DMS 273 treated with DMSO at 0.1 percent for 48 hours (cell line): ENCODE data around the gene MEOX1.
"Not testable (repeated sequence)": the region's sequence is repeated elsewhere in the genome, so short reads cannot be mapped to it uniquely, and the experiment has no call there.

Source experiments
- DNase-seq: peaks from one replicate; lab custom pipeline; 2025; lab: John Stamatoyannopoulos, UW

The MEOX1 gene

DNA sequence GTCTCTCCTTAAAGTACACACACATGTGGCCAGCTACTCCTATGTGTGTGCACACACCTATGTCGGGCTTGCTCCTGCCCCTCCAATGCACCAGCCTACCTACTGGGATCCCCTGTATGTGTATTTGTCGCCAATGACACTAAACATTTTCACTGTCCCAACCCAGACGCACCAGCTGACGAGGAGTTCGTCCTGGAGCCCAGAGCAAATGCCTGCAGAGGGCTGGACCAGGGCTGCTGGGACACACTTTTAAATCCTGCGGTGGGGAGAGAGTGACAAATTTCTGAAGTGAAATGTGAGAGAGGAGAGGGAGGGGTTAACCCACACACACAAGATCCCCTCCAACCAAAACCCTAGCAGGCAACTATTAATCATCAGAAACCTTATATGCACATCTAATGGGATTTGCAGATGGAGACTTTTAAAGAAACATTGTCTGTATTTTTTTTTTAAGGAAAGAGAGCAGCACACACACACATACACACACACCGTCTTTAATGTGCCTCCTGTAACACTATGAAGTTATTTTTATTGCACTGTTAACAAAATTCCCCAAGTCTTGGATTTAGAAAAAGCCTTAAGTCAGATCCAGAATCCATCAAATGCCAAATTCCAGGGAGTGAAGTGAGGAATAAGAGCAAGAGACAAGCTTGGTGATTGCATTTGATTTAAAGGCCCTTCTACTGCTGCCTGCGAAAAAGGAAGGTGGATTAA is at the start of gene MEOX1:
MEOX1 (minus strand) TSS at position 224 of the 714 bp plus-strand sequence. CDS start 388 bp downstream, outside the sequence.
- peak; percentile 55 for DNase-seq

DNA sequence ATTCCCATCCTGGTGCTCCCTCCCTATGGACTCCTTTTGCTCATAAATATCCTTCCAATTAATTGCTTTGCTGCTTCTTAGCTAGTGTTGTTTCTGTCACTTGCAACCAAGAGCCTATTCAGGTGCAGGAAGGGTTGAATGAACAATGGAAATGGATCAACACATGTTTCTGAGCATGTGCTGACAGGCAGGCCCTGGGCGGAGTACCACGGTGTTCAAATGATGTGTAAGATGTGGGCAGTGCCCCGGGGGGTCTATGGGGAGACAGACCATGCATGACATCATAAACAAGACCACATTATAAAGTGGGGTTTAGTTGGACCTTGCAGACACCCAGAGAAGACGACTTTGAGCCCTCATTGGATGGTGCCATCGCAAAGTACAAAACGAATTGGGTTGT is 48.4 kb upstream of the MEOX1 start:
- DNase-seq, result no peak

DNA sequence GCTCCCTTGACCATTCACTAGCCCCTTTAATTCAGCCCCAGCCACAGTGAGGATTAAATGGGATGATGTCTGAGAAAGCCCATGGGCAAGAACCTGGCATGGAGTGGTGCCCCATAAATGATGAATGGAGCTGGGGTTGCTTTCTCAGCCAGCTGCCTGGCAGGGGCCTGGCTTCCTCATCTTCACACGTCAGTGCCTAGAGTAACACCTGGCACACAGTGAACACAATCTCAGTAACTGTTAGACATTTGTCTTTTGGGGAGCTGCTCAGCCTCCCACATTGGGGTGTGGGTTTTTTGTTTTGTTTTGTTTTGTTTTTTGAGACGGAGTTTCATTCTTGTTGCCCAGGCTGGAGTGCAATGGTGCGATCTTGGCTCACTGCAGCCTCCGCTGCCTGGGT is 47.5 kb upstream of the MEOX1 start:
- DNase-seq, result no peak

DNA sequence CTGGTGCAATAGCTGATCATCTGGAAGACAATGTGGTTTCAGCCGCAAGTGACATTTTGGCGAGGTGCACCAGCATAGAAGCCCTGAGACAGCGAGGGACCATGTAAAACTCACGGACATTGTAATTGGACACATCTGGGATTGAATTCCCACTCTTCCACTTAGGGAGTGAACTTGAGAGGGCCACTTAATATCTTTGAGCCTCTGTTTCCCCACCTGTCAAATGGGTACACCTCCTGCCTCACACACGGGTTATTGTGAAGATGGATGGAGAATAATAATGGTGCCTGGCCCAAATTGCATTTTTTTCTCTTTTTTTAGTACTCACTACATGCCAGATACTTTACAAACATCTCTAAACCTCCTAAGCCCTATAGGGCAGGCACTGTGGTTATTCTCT is 45.5 kb upstream of the MEOX1 start:
- no peak for DNase-seq

DNA sequence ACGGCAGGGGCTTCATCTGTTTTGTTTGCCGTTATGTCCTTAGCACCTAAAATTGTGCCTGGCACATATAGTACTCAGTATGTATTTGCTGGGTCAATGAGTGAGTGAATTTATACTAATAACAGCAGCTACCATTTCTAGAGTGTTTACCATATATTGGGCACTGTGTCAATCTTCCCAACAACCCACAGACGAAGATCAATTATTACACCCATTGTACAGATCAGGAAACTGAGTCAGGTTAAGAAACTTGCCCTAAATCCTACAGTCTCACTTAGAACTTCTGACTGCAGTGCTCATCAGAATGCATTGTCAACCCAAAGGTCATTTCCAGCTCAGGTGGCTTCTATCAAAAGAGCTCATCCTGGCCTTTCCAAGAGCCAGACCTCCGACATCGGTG is 44.5 kb upstream of the MEOX1 start:
- DNase-seq, result no peak

DNA sequence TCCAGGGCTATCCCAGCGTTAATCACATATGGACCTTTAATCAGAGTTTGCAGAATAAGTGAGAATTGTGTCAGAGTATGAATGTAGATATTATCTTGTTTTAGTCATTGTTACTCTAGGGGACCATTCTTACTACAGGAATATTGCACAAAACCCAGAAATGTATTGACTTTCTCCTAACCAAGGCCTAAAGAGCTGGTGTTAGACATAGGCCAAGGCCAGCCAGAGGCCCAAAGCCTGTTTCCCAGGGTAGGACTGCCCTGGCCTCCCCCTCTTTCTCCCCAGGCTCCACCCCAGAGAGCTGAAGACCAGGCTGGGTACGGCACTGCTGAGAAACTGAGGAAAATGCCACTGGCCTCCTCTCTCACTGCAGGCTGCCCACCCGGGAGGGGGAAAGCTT is 41.9 kb upstream of the MEOX1 start:
- DNase-seq, result no peak

DNA sequence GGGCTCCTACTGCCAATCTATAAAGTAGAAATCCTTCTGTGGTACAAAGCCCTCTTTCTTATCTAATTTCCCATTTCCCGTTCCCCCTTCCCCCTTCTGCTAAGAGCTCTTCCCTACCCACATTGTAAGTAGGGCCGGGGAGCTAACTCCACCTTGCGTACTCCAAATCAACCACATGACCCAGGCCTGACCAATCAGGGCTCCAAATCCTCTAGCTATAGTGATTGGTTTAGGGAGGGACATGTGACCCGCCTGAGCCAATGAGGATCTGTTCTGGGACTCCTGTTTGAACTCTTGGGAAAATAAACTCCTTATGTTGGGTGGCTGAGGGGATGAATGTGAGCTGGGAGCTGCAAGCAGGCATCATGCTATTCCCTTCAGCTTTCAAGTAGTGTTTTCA is 40.9 kb upstream of the MEOX1 start:
- no peak for DNase-seq

DNA sequence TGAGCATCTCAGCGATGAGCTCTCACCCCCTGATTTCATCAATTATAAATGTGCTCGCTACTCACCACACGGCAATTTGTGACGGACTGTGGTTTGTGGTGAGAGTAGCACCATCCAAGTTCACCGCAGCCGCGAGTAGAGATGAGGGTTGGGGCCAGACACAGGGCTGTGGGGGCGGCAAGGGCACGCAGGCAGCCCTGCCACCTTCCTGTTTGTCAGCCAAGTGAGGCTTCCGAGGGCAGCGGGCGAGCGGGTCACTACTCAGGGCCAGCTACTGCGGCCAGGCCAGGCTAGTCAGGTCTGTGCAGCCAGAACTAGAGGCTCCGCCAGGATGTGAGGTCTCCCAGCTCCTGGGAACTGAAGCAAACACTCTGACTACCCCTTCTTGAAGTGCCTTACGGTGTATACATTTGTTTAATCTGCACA is 39.6 kb upstream of the MEOX1 start:
- no peak for DNase-seq

DNA sequence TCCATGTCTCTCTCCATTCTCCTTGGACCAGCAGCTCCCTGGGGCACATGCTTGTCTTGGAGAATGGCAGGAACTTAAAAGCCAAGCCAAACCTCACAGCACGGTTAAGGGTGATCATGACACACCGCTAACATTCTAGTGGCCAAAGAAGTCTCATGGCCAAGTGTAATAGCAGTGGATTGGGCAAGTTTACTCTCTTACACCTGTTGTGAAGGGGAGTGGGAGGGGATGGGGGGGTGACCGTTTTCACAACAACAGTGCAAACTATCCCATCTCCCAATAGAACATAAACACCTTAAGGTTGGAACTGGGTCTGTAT is 37.7 kb upstream of the MEOX1 start:
- DNase-seq, result no peak

DNA sequence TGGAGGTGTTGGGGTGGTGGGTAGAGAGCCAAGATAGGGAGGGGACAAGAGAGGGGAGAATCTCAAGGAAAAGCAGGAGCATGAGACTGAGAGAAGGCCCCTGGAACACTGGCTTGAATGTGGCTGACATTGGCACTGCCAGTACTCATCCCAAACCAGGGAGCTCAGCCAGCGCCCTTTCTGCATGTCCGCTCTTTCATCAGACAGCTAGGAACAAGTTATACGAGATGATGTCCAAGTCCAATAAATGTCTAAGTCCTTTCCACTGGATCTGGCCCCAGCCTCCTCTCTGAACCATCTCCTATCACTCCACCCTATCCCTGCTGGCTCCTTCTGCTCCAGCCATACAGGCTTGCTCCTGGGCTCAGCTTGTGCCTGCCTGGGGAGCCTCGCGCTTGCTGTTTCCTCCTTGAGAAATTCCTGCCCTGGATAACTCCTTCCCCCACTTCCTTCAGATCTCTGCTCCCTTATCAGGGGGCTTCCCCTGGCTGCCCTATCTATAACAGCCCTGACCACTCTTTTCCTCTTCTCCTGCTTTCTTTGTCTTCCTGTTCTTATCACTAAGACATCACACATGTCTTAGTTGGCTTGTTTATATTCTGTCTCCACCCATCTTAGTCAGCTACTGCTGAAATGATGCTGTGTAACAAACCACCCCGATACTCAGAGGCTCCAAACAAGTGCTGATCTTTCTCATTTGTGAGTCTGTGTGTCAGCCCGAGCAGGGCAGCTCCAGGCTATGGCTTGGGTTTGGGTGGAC is 37.1 kb upstream of the MEOX1 start:
- DNase-seq, result no peak

DNA sequence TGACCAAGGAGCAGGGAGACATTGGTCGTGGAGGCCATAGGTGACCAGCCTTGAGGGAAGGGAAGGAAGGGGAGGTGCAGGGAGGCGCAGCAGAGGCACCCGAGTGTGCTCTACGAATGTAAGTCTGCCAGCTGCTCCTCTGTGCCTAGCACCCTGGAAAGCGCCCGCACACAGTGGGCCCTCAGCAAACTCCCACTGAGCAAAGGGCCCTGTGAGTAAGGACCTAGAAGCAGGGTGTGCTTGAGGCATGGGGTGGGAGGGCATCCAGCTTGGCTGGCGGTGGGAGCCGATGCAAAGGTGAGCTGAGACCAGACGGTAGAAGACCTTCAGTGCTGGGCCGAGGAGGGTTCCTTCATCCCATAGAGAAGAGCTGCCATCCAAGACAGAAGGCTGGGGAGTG is 36.2 kb upstream of the MEOX1 start:
- no peak for DNase-seq

DNA sequence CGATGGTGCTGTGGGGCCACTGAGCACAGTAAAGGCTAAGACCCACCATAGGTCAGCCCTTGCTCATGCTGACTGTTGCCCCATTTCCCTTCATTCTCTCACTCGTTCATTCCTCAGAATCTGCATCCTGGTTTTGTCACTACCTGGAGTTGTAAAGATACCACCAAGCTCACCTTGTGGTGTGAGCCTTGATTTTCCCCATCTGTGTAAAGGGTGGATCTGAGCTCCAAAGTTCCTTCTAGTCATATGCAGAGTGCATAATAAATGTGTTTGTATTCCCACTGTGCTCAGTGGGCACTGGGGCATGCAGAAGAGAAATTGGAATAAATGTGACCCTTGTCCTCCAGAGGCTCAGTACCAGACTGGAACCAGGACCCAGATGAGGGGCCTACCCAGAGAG is 35.2 kb upstream of the MEOX1 start:
- no peak for DNase-seq

DNA sequence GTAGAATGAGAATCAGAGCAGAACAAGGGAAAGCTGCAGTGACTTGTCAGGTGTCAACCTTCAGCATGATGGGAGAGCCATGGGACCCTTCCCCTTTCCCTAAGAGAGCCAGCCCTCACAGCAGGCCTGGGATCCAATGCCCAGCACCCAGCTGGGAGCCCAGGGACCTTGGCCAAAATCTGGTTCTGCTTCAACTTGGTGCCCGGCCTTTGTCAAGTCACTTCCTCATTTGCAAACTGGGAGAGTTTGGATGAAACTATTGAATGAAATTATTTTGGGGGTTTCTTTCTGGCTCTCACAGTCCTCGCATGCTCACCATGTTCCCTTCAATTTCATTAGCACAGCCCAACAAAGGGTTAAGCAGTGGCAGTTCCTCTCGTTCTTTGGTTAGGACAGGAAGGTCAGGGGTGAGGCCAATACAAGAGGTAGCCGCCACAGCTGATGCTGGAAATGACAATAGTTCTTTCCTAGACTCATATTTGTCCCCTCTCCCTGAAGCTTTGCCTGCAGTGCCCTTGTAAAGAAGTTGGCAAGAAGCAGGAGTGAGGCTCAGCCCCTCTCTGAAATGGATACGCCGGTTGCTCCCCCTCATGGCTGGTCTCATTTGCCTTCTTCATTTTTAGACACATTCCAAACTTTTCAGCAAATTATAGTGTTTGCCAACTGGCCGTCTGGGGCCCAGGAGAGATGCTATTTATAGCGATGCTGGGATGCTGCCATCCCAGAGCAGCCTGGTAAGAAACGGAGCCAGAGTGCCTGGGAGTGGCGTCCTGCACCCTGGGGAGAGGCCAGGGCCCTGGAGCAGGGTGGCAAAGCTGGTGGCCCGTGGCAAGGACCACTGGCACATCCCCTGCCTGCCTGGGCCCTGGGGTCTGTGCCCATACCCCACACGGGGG is 34.5 kb upstream of the MEOX1 start:
- no peak for DNase-seq

DNA sequence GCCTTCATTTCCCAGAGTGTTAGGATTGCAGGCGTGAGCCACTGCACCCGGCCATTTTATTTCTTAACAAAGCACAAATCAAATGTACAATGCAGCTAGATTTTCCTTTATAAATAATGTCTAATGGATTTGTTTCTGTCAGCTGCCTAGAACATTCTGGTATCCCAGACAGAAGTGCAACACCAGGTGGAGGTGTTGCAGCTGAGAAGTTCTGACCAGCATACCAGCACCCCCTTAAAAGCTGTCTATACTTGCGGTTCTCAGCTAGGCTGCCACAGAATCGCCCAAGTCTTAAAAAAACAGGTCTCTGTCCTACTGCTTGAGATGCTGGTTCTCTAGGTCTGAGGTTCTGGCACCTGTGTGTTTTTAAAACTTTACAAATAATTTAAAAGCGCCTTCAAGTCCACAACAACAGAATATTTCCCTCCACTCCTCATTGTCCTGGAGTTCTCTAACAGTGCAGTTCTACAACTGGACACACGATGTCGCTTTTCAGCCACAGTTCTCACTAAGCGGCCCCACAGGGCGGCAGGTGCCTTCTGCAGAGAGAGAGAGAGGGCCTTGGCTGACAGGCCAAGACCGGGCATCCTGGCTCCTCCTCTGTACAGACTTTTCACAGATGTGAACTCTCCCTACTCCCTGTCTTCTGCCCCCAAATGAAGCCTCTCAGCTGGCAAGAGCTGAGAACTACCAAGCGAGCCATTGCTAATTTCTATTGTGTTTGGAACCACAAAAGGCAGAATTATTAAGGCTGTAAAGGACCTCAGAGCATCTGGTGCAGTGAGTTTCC is 32.6 kb upstream of the MEOX1 start:
- peak; percentile 64 for DNase-seq

DNA sequence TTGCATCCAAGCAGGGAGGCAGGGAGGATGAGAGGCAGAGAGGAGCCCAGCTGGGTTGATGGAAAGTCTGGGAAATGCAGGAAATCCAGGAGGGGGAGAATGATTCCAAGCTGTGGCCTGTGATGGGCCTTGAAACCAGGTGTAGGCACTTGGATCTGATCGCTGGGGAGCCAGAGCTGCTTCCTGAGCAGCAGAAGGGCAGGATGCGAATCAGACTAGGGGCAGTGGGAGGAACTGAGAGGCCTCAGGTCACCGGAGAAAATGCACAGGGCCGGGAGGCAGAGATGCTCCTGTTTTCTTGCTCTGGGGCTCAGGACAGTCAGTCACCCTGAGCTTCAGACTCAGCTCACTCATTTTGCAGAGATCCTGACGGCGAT is 29.6 kb upstream of the MEOX1 start:
- no peak for DNase-seq

DNA sequence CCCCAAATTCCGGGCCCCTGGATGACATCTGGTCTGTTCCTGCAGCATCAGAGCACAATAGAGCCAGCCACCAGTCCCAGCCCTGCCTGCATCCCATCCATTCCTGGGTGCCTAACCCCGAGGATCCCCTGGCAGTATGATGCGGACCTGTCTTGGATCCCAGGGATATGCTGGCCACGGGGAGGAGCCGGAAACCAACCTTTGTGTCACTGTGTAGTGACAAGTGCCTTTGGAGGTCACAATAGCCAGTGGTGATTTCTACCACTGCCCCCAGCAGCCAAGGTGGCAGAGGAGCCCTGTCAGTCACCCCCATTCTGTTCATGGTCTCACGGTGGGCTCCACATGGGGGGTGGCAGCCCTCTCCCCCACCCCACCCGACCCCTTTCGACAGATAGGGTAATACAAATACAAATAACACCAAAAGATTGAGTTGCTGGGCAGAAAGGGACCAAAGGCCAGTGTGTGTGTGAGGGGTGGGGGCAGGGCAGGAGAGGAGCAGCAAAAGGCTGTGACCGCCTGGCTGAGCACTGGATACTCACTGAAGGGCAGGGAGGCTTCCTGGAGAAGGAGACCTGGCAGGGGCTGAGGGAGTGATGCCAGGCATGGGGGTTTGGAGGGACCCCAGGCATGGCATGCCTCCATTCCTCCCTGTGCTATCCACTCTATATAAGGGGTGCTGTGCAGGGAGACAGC is 29.0 kb upstream of the MEOX1 start:
- DNase-seq, result no peak

DNA sequence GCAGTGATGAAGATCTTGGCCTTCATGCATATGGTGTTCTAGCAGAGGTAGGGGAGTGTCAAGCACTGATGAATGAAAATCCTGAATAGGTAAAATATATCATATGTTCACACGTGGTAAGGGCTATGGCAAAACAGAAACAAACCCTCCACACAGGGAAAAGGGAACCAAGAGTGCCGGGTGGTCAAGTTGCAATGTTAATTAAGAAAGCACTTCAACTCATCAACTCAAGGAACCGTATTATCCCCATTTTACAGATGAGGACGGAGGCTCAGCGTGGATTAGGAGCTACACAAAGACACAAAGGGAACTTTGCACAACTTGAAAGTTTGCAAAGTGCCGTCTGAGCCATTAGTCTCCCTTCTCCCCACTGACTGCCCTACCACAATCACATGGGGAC is 28.1 kb upstream of the MEOX1 start:
- DNase-seq, result no peak

DNA sequence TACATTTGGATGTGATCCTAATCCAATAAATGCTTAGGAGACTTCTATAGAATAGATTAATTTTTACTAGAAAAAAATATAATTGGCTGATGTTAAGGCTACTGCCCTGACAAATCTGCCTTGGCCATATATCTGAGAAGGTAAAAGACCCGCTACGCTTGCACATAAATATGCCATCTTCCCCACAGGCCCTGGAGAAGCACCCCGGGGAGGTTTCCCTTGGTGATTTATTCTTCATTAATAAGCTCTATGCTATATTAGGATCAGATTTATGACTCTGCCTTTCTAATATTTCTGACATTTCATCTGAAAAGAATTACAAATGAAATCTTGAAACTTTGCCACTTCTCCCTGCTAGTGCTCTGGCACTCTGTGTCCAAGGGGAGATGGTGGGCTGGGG is 27.4 kb upstream of the MEOX1 start:
- no peak for DNase-seq

DNA sequence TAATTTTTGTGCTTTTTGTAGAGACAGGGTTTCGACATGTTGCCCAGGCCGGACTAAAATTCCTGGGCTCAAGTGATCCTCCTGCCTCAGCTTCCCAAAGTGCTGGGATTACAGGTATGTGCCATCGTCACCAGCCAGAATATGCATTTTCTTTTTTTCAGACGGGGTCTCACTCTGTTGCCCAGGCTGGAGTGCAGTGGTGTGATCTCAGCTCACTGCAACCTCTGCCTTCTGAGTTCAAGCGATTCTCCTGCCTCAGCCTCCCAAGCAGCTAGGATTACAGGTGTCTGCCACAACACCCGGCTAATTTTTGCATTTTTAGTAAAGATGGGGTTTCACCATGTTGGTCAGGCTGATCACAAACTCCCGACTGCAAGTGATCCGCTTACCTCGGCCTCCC is 25.2 kb upstream of the MEOX1 start:
- not testable (repeated sequence) for DNase-seq

DNA sequence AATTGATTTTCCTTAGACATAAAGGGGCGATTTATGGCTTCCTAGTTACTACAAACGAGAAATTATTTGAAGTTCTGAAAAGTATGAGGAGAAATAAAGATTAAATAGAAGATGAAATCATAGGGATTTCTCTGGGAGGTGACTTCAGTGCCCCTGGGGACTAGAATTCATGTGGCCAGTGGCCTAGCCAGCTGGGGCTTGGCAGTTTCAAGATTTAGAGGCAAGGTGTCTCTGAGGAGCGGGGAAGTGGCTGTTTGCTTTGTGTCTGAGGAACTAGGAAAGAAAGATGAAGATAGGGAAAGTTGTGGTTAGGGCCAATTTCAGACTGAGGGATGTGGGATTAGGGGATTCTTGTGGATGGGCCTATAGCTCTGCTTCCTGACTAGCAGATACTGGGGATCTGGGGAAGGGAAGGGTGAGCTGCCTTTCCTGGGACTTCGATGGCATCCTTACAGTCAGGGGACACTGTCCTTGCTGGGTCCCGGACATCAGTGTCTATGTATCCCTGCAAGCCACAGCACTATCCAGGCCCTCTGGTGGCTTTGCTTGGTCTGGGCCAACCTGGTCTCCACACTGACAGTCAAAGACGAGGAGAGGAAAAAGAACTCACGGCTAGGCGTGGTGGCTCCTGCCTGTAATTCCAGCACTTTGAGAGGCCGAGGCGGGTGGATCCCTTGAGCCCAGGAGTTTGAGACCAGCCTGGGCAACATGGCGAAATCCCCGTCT is 22.4 kb upstream of the MEOX1 start:
- no peak for DNase-seq

DNA sequence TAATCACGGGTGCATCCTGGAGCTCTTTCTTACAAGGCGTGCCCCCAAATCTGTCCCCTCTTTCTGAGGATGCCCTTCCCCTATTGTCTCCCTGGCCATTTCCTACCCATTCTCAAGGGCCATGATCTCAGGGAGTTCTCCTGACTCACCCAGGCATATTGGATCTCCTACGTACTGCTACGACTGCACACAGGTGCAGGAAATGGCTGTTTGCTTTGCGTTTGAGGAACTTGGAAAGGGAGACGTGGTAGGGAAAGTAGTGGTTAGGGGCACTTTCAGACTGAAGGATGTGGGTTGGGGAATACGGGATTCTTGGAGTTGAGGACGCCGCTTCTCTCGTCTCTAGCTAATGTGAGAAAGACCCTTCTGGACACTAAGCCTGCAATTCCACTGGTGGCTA is 18.7 kb upstream of the MEOX1 start:
- DNase-seq, result no peak
